GM19193 (cell line): ENCODE results near the gene RPP30.

Experiments
- POLR2A ChIP-seq: IDR thresholded peaks from 4 replicates; pipeline ENCODE4 v1.6.1; 2011; ENCODE audit not compliant: insufficient read depth, insufficient read length; ENCODE audit errors: extremely low read depth

Gene RPP30

DNA sequence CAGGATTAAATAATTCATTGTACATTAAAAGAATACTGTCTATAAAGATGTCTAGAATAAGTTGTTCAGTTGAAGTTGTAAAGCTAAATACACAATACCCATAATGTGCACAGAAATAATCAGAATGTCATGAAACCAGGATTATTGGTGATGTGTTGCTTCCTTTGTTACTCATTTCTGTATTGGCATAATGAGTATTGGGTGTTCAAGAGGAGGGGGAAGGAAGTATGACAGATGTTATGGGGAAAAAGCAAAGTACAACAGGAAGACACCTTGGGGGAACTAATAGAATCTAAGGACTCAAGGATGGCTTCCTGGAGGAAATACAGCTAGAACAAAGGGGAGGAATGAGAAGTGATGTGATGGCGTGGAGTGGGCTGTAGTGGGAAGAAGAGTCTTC lies 34.2 kb downstream of the RPP30 start:
- TF ChIP-seq POLR2A = no peak

DNA sequence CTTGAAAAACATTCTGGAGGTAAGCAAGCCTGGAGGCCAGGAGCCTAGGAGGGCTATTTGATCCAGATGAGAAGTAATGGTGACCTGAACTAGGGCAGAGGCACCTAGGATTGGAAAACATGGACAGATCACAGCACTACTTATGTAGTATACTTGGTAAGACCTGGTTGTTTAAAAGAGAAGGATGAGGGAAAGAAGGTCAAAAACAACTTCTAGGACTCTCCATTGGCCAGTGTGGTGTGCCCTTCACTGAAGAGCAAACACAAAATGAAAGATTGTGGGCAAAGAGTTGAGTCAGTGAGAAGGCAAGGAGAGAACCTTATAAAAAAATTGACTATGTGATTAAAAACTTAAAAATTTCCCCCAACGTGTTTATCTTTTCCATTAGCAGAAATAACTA lies 34.8 kb downstream of the RPP30 start:
- no peak for TF ChIP-seq POLR2A

DNA sequence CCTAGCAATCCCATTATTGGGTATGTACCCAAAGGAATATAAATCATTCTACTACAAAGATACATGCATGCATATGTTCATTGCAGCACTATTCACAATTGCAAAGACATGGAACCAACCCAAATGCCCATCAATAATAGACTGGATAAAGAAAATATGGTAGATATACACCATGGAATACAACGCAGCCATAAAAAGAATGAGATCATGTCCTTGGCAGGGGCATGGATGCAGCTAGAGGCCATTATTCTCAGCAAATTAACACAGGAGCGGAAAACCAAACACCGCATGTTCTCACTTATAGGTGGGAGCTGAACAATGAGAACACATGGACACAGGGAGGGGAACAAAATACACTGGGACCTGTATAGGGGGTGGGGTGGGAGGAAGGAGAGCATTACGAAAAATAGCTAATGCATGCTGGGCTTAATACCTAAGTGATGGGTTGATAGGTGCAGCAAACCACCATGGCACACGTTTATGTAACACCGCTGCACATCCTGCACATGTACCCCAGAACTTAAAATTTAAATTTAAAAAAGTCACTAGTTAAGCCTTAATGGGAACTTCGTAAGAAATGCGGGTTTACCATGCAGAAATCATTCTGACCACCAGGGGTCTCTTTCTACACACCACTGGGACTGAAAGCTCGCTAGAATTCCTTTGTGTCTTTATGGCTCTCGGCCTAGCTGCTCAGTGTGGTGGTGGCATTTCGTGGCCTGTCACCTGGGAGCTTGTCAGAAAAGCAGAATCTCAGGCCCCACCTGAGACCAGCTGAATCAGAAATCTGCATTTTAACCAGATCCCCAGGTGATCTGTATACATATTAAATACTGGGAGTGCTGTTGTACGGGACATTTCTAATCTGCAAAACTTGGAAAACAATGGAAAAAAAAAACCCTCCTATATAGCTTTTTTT lies 39.6 kb downstream of the RPP30 start:
- no peak for TF ChIP-seq POLR2A

DNA sequence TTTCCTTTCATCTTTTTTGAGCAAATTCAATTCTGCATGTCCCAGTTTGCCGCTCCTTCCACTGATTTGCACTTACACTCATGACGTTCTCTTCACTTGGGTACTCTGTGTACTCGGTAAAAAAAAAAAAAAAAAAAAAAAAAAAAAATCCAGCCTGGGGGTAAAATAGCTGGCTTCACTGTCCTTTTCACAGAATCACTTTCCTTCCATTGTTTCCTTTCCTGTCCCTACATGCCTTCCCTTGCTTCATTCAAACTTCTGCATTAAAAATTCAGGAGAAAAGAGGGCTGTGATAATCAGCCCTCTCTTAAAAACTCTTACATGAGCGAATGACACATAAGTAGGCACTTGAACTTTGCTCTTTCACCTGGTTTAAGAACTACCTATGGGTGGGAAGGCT lies 40.4 kb downstream of the RPP30 start:
- TF ChIP-seq POLR2A = no peak

DNA sequence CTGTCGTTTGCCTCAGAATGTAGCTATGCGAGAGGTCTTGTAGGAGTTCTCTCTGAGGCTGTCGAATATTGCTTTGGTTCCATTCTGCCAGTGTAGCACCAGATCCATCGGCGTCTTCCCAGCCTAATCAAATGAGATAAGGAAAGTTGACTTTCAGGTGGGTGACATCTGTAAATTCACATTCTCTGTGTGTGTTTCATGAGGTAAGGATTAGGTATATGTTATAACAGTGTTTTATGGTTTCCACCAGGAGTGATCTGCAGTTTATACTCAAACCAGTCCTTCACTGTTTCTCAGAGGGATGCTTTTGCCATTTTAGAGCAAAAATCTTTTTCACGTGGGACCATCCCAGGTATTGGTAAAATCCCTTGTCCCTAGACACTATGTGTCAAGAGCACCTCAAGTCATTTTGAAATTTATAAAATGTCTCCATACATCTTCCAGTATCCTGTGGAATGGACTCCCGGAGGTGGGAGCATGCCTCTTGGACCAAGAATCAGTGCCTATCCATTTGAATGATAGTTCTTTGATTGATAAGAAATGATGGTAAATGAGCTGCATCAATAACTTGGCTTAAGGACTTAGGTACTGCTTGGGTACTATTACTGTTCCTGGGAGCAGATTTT lies 41.2 kb downstream of the RPP30 start:
- TF ChIP-seq POLR2A = no peak

DNA sequence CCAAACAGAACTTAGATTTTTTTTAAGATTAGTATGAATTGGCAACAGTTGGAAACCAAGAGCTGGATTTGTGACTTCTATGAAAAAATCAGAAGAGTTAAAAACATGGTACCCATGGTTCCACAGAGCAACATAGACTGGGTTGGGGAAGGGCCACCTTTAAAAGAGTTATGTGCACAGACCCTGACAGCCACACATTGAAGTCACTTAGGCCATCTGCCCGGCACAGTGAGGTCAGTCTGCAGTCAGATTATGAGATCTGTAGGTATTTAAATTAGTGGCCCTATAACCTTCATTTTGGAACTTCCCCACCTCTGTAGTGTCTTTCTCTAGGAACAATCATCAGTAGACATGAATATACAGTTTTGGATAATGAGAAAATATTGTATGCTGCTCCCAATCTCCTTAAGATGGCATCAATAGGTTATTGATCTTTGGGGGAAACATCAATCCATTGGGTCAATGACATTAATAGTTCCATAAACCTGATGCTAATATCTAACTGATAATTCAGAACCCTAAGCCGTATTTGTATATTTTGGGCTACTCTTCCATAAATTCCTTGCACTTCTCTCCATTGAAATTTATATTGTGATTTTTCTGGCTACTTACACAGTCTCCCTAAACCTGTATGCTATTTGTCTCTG lies 42.1 kb downstream of the RPP30 start:
- TF ChIP-seq POLR2A = no peak

DNA sequence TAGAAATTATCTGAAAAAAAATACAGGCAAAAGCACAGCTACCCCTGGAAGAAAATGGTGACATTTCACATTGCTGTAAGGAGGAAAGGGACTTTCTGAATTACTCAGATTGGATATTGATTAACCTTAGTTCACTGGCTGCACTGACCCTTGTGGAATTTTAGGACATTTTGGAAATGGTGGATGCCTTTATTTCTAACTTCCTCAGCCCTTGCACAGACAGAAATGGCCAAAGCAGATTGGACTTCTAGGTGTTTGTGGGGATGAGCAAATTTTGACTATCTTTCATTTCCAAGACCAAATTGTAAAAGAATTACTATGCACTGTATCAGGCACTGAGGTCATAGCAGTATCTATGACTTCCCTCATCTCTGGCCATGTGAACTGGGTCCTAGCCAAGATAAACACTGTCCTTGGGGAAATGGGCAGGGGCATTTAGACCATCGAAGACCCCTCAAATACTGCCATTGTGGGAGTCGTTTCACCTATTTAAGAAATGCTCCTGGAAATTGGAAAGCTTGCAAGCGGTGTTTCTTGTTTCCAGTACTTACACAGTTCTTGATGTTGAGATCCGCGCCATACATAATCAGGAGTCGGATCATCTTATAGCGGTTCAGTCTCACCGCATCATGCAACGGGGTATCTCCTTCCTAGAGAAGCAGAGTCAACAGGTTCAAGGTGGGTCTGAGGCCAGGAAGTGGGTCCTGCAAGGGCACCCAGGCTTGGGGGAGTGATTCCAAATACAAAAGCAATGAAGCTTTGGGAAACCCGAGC lies 43.4 kb downstream of the RPP30 start:
- TF ChIP-seq POLR2A = no peak

DNA sequence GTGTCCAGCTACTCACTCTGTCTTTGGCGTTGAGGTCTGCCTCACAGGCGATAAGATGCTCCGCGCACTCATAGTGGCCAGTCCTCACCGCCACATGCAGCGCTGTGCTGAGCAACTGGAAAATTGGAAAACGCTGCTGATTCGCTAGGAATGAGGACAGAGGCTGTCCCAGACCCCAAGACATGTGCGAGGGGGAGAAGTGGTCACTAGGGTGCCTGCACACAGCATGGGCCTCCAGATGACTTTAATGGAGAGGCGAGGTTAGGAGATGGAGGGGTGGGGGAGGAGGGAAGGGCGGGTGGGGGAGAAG lies 43.9 kb downstream of the RPP30 start:
- no peak for TF ChIP-seq POLR2A

DNA sequence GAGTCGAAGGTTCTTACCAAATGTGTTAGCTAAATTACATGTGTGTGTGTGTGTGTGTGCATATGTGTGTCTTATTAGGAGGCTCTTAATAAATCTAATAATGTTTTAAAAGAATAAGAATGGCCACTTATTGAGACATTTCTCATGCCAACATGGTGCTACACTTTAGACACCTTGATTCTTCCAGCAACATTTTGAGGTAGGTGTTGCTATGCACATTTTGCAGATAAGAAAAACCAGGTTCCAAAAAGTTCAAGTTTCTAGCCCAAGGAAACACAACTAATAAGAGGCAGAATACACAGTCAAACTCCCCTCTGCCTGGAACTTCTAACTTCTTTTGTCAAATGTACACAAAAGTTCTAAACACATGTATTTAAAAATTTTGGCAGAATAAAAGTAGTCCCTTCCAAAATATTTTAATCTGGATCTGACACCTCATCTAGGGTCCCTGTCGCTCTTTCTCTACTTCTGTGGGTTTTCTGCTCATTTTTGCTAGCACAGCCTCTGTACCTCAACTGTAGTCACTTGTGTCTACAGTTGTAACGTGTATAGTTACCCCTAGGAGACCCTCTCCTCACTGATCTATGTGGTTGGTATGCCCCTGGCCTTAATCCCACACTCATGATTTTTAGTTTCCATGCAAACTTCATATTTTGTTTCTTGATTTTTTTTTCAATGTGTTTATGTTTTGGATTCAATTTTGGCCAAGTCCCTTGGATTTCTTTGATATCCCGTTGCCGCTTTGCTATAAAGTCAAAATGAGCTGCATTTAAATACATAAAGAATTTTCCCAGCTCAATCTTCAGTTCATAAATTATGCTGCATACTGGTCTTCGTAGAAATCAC lies 44.8 kb downstream of the RPP30 start:
- no peak for TF ChIP-seq POLR2A

DNA sequence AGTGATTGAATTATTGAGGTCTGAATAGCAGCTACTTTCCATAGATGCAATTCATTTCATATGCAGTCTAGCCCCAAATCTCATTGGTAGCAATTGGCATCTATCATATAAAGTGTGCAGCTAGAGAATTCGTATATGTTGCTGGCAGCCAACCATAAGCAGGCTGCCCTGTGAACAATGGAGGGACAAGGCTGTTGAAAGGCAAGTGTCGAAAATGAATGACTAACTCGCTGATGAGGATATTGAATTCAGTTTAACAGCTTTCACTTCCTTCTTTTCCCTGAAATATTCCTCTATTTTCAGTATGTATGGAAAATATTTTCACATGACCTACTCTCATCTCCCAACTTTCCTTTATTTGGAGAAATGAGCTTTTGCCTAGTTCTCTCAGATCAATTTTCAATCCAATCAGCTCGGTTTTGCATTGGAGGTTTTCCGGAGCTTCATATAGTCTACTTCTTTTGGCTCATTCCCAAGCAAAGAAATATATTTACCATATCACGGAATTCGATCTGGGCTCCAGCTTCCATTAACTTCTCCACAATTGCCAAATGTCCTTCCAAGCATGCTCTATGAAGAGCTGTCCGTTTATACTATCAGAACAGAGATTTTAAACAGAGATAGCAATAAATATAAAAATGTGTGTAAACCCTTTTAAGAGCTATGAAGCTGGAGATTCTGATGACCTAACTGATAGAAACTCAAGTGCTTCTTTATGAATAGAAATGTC lies 45.6 kb downstream of the RPP30 start:
- no peak for TF ChIP-seq POLR2A

DNA sequence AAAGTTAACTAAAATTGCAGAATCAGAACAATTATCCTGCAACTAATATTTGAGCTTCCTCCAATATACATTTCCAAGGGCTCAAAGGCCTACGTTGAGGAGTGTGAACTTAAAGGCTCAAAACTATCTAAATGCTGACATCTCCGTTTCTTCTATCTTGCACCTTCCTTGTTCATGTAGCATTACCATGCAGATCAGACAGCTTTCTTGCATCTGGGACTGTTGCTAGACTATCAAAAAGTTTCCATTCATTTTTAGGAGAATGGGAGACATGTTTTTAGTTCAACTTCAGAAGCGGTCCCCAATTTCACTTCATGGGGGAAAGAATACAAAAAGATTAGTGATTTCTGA lies 46.2 kb downstream of the RPP30 start:
- no peak for TF ChIP-seq POLR2A

DNA sequence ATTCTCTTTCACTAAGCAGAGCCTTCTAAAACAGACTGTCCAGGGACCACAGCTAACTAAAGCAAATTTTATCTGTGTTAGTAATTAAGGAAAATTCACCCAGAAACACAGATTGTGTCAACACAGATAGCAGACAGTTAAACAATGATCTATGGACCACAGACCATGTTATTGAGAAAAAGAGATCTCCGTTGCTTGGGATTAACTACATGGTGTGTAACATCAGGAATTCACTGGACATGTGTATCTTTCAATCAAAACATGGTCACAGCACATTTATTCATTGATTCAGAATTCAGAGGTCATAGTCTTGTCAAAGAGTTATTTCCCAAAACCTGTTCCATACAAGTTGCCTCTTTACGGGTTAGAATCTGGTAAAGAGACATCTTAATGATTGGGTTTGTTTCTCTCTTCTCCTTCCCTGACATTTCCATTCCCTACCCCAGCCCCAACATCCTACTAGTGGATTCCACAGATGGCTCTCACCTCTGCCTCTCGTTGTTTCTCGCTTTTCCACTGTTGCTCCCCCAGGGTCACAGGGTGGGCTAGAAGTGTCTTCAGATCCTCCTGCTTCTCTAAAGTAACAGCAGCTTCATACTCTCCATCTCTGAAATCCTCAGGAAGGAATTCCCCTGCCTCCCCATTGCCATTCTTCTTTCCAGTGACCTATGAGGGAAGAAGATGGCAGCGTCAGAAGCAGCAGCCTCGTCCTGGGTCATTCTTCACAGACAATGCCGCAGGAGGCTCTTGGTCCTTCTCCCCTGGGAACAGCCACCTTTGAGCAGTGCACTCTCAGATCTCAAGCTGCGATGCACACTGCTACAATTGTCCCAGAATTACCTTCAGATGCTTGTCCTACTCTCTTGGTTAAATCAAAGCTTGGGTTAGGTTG lies 48.2 kb downstream of the RPP30 start:
- TF ChIP-seq POLR2A = no peak
